ENCODE results near the gene LTBP1.

DNA sequence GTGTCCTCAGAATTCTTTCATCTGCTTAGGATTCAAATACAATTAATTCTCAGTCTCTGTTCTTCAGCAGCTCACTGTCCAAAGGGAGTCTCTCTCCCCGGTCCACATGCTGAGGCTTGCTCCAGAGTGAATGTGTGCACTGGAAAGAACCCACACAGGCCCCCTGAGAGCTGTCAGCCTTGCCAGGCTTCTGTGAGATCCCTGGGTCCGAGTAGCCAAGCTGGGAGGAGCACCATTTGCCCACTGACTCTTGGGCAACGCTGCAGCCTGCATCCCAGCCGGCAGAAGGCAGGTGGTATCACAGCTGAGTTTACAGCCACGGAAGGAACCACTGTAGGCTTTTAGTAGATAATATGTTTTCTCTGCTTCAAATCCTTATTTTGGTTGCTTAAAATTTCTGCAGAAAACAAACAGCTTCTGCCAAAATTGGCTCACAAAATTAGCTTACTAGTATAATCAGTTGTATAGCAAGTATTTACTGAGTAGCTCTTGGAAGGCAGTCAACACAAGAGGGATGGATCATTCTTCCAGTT lies 21.4 kb upstream of the LTBP1 start:
- TF ChIP-seq, protein P1, sequence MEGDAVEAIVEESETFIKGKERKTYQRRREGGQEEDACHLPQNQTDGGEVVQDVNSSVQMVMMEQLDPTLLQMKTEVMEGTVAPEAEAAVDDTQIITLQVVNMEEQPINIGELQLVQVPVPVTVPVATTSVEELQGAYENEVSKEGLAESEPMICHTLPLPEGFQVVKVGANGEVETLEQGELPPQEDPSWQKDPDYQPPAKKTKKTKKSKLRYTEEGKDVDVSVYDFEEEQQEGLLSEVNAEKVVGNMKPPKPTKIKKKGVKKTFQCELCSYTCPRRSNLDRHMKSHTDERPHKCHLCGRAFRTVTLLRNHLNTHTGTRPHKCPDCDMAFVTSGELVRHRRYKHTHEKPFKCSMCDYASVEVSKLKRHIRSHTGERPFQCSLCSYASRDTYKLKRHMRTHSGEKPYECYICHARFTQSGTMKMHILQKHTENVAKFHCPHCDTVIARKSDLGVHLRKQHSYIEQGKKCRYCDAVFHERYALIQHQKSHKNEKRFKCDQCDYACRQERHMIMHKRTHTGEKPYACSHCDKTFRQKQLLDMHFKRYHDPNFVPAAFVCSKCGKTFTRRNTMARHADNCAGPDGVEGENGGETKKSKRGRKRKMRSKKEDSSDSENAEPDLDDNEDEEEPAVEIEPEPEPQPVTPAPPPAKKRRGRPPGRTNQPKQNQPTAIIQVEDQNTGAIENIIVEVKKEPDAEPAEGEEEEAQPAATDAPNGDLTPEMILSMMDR (IDR thresholded peaks at IDR 0.05; ENCODE audit: insufficient read depth, low read depth, low read length): no peak
- TF ChIP-seq EZH2 (IDR thresholded peaks at IDR 0.05; ENCODE audit: insufficient read depth, low read length): no peak

All from astrocyte (in vitro differentiated cells and primary cell).